Liver (tissue), 9 donors: ENCODE data around the gene SLC17A2. TPM values are rescaled to one million over a fixed set of nuclear protein-coding genes. Genes with fewer than 3 reads are reported as not detected.

Experiments used
- DNase-seq: peaks from one replicate; pipeline ENCODE4 v3.0.0-alpha.2; 2017; ENCODE audit warnings: low spot score
- H3K27ac ChIP-seq, 2 donors: one replicate each; pipeline ENCODE4 v1.7.0; 2013; ENCODE audit warnings: inconsistent platforms in 2 of 2, low read length in 2 of 2, control low read depth in 1 of 2, low read depth in 1 of 2, mild to moderate bottlenecking in 1 of 2
- H3K27me3 ChIP-seq, 4 donors: one replicate each; pipeline versions ENCODE4 v1.6.1 to v1.7.0; 2013; ENCODE audit warnings: low read length in 3 of 4, inconsistent platforms in 1 of 4, mild to moderate bottlenecking in 1 of 4, moderate library complexity in 1 of 4; ENCODE audit not compliant: control insufficient read depth in 4 of 4, insufficient read depth in 4 of 4
- H3K36me3 ChIP-seq, 4 donors: one replicate each; pipeline versions ENCODE4 v1.6.1 to v1.7.0; 2013; ENCODE audit warnings: low read length in 3 of 4, mild to moderate bottlenecking in 3 of 4, low read depth in 1 of 4, moderate library complexity in 1 of 4; ENCODE audit not compliant: control insufficient read depth in 4 of 4, insufficient read depth in 3 of 4
- H3K4me1 ChIP-seq, 4 donors: one replicate each; pipeline versions ENCODE4 v1.6.1 to v1.7.0; 2013; ENCODE audit warnings: low read length in 3 of 4, mild to moderate bottlenecking in 3 of 4, moderate library complexity in 1 of 4; ENCODE audit not compliant: control insufficient read depth in 4 of 4, insufficient read depth in 4 of 4
- H3K4me3 ChIP-seq, 3 donors: one replicate each; pipeline versions ENCODE4 v1.6.1 to v1.7.0; 2013; ENCODE audit warnings: low read length in 3 of 3, control low read depth in 1 of 3, low read depth in 1 of 3, mild to moderate bottlenecking in 1 of 3
- H3K9ac ChIP-seq, 2 donors: one replicate each; pipeline ENCODE4 v1.7.0; 2013; ENCODE audit warnings: low read length in 2 of 2, mild to moderate bottlenecking in 2 of 2, moderate library complexity in 2 of 2, control low read depth in 1 of 2, low read depth in 1 of 2
- H3K9me3 ChIP-seq, 4 donors: one replicate each; pipeline versions ENCODE4 v1.6.1 to v1.7.0; 2013; ENCODE audit warnings: low read length in 3 of 4; ENCODE audit not compliant: control insufficient read depth in 4 of 4
- EGR1 ChIP-seq, 2 donors: IDR thresholded peaks; 2 replicates each; pipeline ENCODE4 v1.6.1; 2016 to 2018; ENCODE audit warnings: antibody characterized with exemption in 2 of 2, low read depth in 2 of 2
- FOXA1 ChIP-seq: IDR thresholded peaks from 2 replicates; pipeline ENCODE4 v1.6.1; 2016; ENCODE audit warnings: antibody characterized with exemption
- FOXA2 ChIP-seq: IDR thresholded peaks from 2 replicates; pipeline ENCODE4 v1.6.1; 2016; ENCODE audit warnings: antibody characterized with exemption
- GABPA ChIP-seq, 2 donors: IDR thresholded peaks in 1 of 2; conservative IDR thresholded peaks in 1 of 2; 2 replicates each; pipeline ENCODE4 v1.6.1; 2016; ENCODE audit warnings: antibody characterized with exemption in 2 of 2, mild to moderate bottlenecking in 1 of 2, moderate library complexity in 1 of 2
- HNF4A ChIP-seq, 2 donors: conservative IDR thresholded peaks; 2 replicates each; pipeline ENCODE4 v1.6.1; 2016; ENCODE audit warnings: antibody characterized with exemption in 2 of 2, mild to moderate bottlenecking in 2 of 2
- HNF4G ChIP-seq: IDR thresholded peaks from 2 replicates; pipeline ENCODE4 v1.6.1; 2016; ENCODE audit warnings: antibody characterized with exemption
- JUND ChIP-seq, 2 donors: IDR thresholded peaks; 2 replicates each; pipeline ENCODE4 v1.6.1; 2016; ENCODE audit warnings: antibody characterized with exemption in 2 of 2
- NR2F2 ChIP-seq: IDR thresholded peaks from 2 replicates; pipeline ENCODE4 v1.6.1; 2016; ENCODE audit warnings: antibody characterized with exemption
- RAD21 ChIP-seq, 2 donors: IDR thresholded peaks; 2 replicates each; pipeline ENCODE4 v1.6.1; 2016; ENCODE audit warnings: antibody characterized with exemption in 2 of 2, mild to moderate bottlenecking in 2 of 2
- RXRA ChIP-seq, 2 donors: IDR thresholded peaks; 2 replicates each; pipeline ENCODE4 v1.6.1; 2017 to 2018; ENCODE audit warnings: antibody characterized with exemption in 2 of 2, mild to moderate bottlenecking in 1 of 2
- SP1 ChIP-seq: IDR thresholded peaks from 2 replicates; pipeline ENCODE4 v1.6.1; 2018; ENCODE audit warnings: antibody characterized with exemption, mild to moderate bottlenecking
- TAF1 ChIP-seq: conservative IDR thresholded peaks from 2 replicates; pipeline ENCODE4 v1.6.1; 2016; ENCODE audit warnings: antibody characterized with exemption, mild to moderate bottlenecking
- YY1 ChIP-seq: IDR thresholded peaks from 2 replicates; pipeline ENCODE4 v1.6.1; 2016; ENCODE audit warnings: antibody characterized with exemption, mild to moderate bottlenecking
- WGBS: extraction: QIAGEN DNeasy Blood & Tissue Kit; methylation state at CpG from one replicate; pipeline ENCODE4 v1.1.7; 2013; 5-methylcytosine and 5-hydroxymethylcytosine counted together
- polyA plus RNA-seq, 2 donors: library from polyadenylated mRNA; stranded (reverse) in 1 of 2; unstranded in 1 of 2; fragments of 200-250 nt in 1 of 2; fragments of >200 nt in 1 of 2; fragmentation: Nextera tagmentation in 1 of 2; extraction: Ambion mirVana in 1 of 2; gene quantifications; one replicate each; pipeline versions ENCODE4 v1.2.1 to v1.2.3, GENCODE V29; 2013 to 2015
- total RNA-seq, 2 donors: library from RNA; depleted of rRNA; stranded (reverse); fragments of >200 nt; gene quantifications; one replicate each; pipeline ENCODE4 v1.2.3, GENCODE V29; 2014
- TF ChIP-seq, protein P1 (sequence below): fragments of 150-350 bp; IDR thresholded peaks from 2 replicates; pipeline ENCODE4 v1.5.1; 2017; ENCODE audit warnings: improper control_type of control experiment, low read depth, low read length; ENCODE audit not compliant: missing input control
- TF ChIP-seq, protein P2 (sequence below): IDR thresholded peaks from 2 replicates; pipeline ENCODE4 v1.6.1; 2016; ENCODE audit warnings: antibody characterized with exemption, mild to moderate bottlenecking
- TF ChIP-seq, protein P3 (sequence below): IDR thresholded peaks from 2 replicates; pipeline ENCODE4 v1.6.1; 2016; ENCODE audit warnings: antibody characterized with exemption
- TF ChIP-seq, protein P4 (sequence below): IDR thresholded peaks from 2 replicates; pipeline ENCODE4 v1.6.1; 2016; ENCODE audit warnings: antibody characterized with exemption
- TF ChIP-seq, protein P5 (sequence below): IDR thresholded peaks from 2 replicates; pipeline ENCODE4 v1.6.1; 2016; ENCODE audit warnings: antibody characterized with exemption
- donor health status: healthy.
- donor health status: healthy.
- donor health status: healthy.
- donor health status: healthy.
- donor health status: healthy.

SLC17A2 gene
- total and polyA plus RNA-seq, 4 donors: 26.2 to 88.1 (median 37.8) TPM

DNA sequence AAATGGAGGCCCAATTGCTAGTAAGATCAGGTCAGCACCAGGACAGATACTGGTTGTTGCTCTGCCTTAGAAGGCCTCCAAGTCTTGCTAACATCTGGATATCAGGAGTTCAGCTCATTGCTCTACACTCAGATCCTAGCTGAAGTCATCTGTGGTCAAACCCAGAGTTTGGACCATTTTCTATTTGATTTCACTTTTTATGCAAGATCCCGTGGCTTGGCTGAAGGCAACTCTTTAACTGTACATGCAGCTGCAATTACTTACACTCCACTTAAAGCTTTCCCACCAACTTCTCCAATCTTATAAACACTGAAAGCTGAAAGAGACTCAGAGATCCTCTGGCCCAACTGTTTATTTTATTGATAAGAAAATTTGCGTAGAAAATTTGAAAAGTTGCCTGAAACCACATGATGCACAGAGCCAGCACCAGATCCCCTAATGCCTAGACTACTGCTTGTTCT is 2.7 kb downstream of the SLC17A2 start:
- H3K4me1 ChIP-seq: peaks cover 5 to 44% (median 10%) of the 10 kb centered on the region in 4 donors
- peak overlapping the region; percentile 89 to 96 for H3K27ac ChIP-seq
- H3K9ac ChIP-seq: peak overlapping the region in 1 of 2 donors; percentile 69
- H3K36me3 ChIP-seq: peaks cover 0 to 9% (median 7%) of the 10 kb centered on the region in 4 donors
- no peak for DNase-seq
- TF ChIP-seq HNF4G (no peak), JUND (IDR thresholded peaks at IDR 0.05) (no peak), YY1 (peak; percentile 28), TAF1 (no peak), FOXA2 (peak; percentile 7), RXRA (IDR thresholded peaks at IDR 0.05) (peak; percentile 21 to 29), HNF4A (conservative IDR thresholded peaks at IDR 0.05) (peak; percentile 4 to 6), FOXA1 (no peak), NR2F2 (no peak), RAD21 (IDR thresholded peaks at IDR 0.05) (no peak), GABPA (IDR thresholded peaks at IDR 0.05 in 1 of 2, conservative IDR thresholded peaks at IDR 0.05 in 1 of 2) (peak in 1 of 2 donors; percentile 20), EGR1 (IDR thresholded peaks at IDR 0.05; ENCODE audit: low read depth in 2 of 2) (no peak), SP1 (no peak)
- TF ChIP-seq, protein P1, sequence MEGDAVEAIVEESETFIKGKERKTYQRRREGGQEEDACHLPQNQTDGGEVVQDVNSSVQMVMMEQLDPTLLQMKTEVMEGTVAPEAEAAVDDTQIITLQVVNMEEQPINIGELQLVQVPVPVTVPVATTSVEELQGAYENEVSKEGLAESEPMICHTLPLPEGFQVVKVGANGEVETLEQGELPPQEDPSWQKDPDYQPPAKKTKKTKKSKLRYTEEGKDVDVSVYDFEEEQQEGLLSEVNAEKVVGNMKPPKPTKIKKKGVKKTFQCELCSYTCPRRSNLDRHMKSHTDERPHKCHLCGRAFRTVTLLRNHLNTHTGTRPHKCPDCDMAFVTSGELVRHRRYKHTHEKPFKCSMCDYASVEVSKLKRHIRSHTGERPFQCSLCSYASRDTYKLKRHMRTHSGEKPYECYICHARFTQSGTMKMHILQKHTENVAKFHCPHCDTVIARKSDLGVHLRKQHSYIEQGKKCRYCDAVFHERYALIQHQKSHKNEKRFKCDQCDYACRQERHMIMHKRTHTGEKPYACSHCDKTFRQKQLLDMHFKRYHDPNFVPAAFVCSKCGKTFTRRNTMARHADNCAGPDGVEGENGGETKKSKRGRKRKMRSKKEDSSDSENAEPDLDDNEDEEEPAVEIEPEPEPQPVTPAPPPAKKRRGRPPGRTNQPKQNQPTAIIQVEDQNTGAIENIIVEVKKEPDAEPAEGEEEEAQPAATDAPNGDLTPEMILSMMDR: no peak
- TF ChIP-seq, protein P2, sequence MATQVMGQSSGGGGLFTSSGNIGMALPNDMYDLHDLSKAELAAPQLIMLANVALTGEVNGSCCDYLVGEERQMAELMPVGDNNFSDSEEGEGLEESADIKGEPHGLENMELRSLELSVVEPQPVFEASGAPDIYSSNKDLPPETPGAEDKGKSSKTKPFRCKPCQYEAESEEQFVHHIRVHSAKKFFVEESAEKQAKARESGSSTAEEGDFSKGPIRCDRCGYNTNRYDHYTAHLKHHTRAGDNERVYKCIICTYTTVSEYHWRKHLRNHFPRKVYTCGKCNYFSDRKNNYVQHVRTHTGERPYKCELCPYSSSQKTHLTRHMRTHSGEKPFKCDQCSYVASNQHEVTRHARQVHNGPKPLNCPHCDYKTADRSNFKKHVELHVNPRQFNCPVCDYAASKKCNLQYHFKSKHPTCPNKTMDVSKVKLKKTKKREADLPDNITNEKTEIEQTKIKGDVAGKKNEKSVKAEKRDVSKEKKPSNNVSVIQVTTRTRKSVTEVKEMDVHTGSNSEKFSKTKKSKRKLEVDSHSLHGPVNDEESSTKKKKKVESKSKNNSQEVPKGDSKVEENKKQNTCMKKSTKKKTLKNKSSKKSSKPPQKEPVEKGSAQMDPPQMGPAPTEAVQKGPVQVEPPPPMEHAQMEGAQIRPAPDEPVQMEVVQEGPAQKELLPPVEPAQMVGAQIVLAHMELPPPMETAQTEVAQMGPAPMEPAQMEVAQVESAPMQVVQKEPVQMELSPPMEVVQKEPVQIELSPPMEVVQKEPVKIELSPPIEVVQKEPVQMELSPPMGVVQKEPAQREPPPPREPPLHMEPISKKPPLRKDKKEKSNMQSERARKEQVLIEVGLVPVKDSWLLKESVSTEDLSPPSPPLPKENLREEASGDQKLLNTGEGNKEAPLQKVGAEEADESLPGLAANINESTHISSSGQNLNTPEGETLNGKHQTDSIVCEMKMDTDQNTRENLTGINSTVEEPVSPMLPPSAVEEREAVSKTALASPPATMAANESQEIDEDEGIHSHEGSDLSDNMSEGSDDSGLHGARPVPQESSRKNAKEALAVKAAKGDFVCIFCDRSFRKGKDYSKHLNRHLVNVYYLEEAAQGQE: no peak
- TF ChIP-seq, protein P3, sequence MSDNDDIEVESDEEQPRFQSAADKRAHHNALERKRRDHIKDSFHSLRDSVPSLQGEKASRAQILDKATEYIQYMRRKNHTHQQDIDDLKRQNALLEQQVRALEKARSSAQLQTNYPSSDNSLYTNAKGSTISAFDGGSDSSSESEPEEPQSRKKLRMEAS: no peak
- TF ChIP-seq, protein P4, sequence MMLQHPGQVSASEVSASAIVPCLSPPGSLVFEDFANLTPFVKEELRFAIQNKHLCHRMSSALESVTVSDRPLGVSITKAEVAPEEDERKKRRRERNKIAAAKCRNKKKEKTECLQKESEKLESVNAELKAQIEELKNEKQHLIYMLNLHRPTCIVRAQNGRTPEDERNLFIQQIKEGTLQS: no peak
- TF ChIP-seq, protein P5, sequence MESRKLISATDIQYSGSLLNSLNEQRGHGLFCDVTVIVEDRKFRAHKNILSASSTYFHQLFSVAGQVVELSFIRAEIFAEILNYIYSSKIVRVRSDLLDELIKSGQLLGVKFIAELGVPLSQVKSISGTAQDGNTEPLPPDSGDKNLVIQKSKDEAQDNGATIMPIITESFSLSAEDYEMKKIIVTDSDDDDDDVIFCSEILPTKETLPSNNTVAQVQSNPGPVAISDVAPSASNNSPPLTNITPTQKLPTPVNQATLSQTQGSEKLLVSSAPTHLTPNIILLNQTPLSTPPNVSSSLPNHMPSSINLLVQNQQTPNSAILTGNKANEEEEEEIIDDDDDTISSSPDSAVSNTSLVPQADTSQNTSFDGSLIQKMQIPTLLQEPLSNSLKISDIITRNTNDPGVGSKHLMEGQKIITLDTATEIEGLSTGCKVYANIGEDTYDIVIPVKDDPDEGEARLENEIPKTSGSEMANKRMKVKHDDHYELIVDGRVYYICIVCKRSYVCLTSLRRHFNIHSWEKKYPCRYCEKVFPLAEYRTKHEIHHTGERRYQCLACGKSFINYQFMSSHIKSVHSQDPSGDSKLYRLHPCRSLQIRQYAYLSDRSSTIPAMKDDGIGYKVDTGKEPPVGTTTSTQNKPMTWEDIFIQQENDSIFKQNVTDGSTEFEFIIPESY: no peak
- H3K4me3 ChIP-seq: peak overlapping the region; percentile 4 to 84 (median 31)
- no peaks in the 10 kb centered on the region for H3K27me3 ChIP-seq
- 23% methylated on average over 2 of the region's 2 CpGs for WGBS
- H3K9me3 ChIP-seq: no peaks in the 10 kb centered on the region
